Measurements from ENCODE around the gene ZDHHC20.

ZDHHC20 gene

GRCh38 chr13:21458813-21459701 lies at the start of gene ZDHHC20:
ZDHHC20 (minus strand) TSS chr13:21459303; CDS start chr13:21459171, 132 bp downstream.
- peak; percentile 98 for DNase-seq

- no peak for DNase-seq
Measured at GRCh38 chr13:21504379-21504778, 45.3 kb upstream of the ZDHHC20 start.

- no peak for DNase-seq
Measured at GRCh38 chr13:21501686-21502085, 42.6 kb upstream of the ZDHHC20 start.

GRCh38 chr13:21486322-21486721 lies 27.2 kb upstream of the ZDHHC20 start:
- no peak for DNase-seq

- DNase-seq: no peak
Measured at GRCh38 chr13:21483748-21484147, 24.6 kb upstream of the ZDHHC20 start.

- no peak for DNase-seq
Measured at GRCh38 chr13:21481359-21481758, 22.3 kb upstream of the ZDHHC20 start.

- no peak for DNase-seq
Measured at GRCh38 chr13:21478881-21479808, 20.0 kb upstream of the ZDHHC20 start.

GRCh38 chr13:21476893-21477472 lies 17.9 kb upstream of the ZDHHC20 start:
- DNase-seq: peak; percentile 82

GRCh38 chr13:21475115-21475514 lies 16.0 kb upstream of the ZDHHC20 start:
- no peak for DNase-seq

- DNase-seq: no peak
Measured at GRCh38 chr13:21470785-21471184, 11.7 kb upstream of the ZDHHC20 start.

- no peak for DNase-seq
Measured at GRCh38 chr13:21466527-21466926, 7.4 kb upstream of the ZDHHC20 start.

- no peak for DNase-seq
Measured at GRCh38 chr13:21465710-21466160, 6.6 kb upstream of the ZDHHC20 start.

GRCh38 chr13:21463424-21463823 lies 4.3 kb upstream of the ZDHHC20 start:
- DNase-seq: no peak

GRCh38 chr13:21461131-21461530 lies 2.0 kb upstream of the ZDHHC20 start:
- no peak for DNase-seq

- peak; percentile 54 for DNase-seq
Measured at GRCh38 chr13:21458451-21458812, 671 bp downstream of the ZDHHC20 start.

GRCh38 chr13:21453387-21454081 lies 5.6 kb downstream of the ZDHHC20 start:
- no peak for DNase-seq

GRCh38 chr13:21450936-21451335 lies 8.2 kb downstream of the ZDHHC20 start:
- no peak for DNase-seq

- no peak for DNase-seq
Measured at GRCh38 chr13:21446656-21447055, 12.4 kb downstream of the ZDHHC20 start.

- DNase-seq: no peak
Measured at GRCh38 chr13:21445759-21446158, 13.3 kb downstream of the ZDHHC20 start.

- DNase-seq: no peak
Measured at GRCh38 chr13:21443171-21443570, 15.9 kb downstream of the ZDHHC20 start.

GRCh38 chr13:21436582-21436981 lies 22.5 kb downstream of the ZDHHC20 start:
- no peak for DNase-seq

GRCh38 chr13:21435687-21436151 lies 23.4 kb downstream of the ZDHHC20 start:
- DNase-seq: peak; percentile 34
